Fibroblast of lung (primary cell): ENCODE data around the gene NR3C2. TPM values are rescaled to one million over a fixed set of nuclear protein-coding genes. Genes with fewer than 3 reads are reported as not detected.

ENCODE experiments used
- DNase-seq, 2 donors: peaks; one replicate each; pipeline versions ENCODE4 v3.0.0 to v3.0.0-alpha.2; 2010; ENCODE audit warnings: low read depth in 2 of 2
- H2AFZ ChIP-seq: 2 replicates; pipeline ENCODE4 v1.5.1; 2012; ENCODE audit warnings: low read length, control low read depth, inconsistent platforms
- H3K27ac ChIP-seq: 2 replicates; pipeline ENCODE4 v1.5.1; 2011; ENCODE audit warnings: low read length, control low read depth; ENCODE audit not compliant: insufficient read depth
- H3K27me3 ChIP-seq: 2 replicates; pipeline ENCODE4 v1.5.1; 2011; ENCODE audit warnings: mild to moderate bottlenecking, low read length; ENCODE audit not compliant: control insufficient read depth, insufficient read depth
- H3K36me3 ChIP-seq: 2 replicates; pipeline ENCODE4 v1.5.1; 2011; ENCODE audit warnings: low read length; ENCODE audit not compliant: control insufficient read depth, insufficient read depth
- H3K4me1 ChIP-seq: 2 replicates; pipeline ENCODE4 v1.5.1; 2011; ENCODE audit warnings: low read length; ENCODE audit not compliant: control insufficient read depth, insufficient read depth; ENCODE audit errors: extremely low read depth
- H3K4me2 ChIP-seq: 2 replicates; pipeline ENCODE4 v1.5.1; 2011; ENCODE audit warnings: low read length, control low read depth; ENCODE audit not compliant: insufficient read depth; ENCODE audit errors: extremely low read depth
- H3K4me3 ChIP-seq, 4 experiments: fragments of 200-600 bp in 1 of 4; sonication (generic) in 1 of 4; replicated peaks in 1 of 4; 2 replicates each; pipeline ENCODE4 v1.5.1; 2011 to 2016; ENCODE audit warnings: low read length in 4 of 4, low read depth in 3 of 4, mild to moderate bottlenecking in 3 of 4, control low read depth in 2 of 4, inconsistent platforms in 1 of 4, mixed read lengths in 1 of 4; ENCODE audit not compliant: insufficient read depth in 1 of 4; ENCODE audit errors: control extremely low read depth in 1 of 4
- H3K79me2 ChIP-seq: 2 replicates; pipeline ENCODE4 v1.5.1; 2012; ENCODE audit warnings: mild to moderate bottlenecking, low read length, inconsistent platforms; ENCODE audit not compliant: control insufficient read depth, insufficient read depth
- H3K9ac ChIP-seq: 2 replicates; pipeline ENCODE4 v1.5.1; 2011; ENCODE audit warnings: mild to moderate bottlenecking, low read length, control low read depth; ENCODE audit not compliant: insufficient read depth
- H3K9me3 ChIP-seq: 2 replicates; pipeline ENCODE4 v1.5.1; 2012; ENCODE audit warnings: low read depth, low read length; ENCODE audit not compliant: control insufficient read depth, insufficient read depth
- H4K20me1 ChIP-seq: 2 replicates; pipeline ENCODE4 v1.5.1; 2011; ENCODE audit warnings: low read length; ENCODE audit not compliant: control insufficient read depth, insufficient read depth; ENCODE audit errors: extremely low read depth
- CTCF ChIP-seq, 2 donors: IDR thresholded peaks in 1 of 2; conservative IDR thresholded peaks in 1 of 2; 1 replicate in 1 of 2; 2 replicates in 1 of 2; pipeline ENCODE4 v1.5.1; 2011 to 2012; ENCODE audit warnings: low read length in 2 of 2, control low read depth in 1 of 2, inconsistent platforms in 1 of 2, low read depth in 1 of 2, mild to moderate bottlenecking in 1 of 2
- EZH2 ChIP-seq: IDR thresholded peaks from 2 replicates; pipeline ENCODE4 v1.5.1; 2012; ENCODE audit warnings: low read length, control low read depth, mild to moderate bottlenecking; ENCODE audit errors: missing control alignments
- polyA plus RNA-seq, 2 donors: library from polyadenylated mRNA; depleted of rRNA in 1 of 2; stranded (reverse) in 1 of 2; unstranded in 1 of 2; fragments of >200 nt; gene quantifications; 2 replicates each; pipeline ENCODE4 v1.2.1, GENCODE V29; 2011 to 2012; ENCODE audit warnings: missing spikeins in 1 of 2
- total RNA-seq: library from RNA; depleted of rRNA; stranded (reverse); fragments of >200 nt; gene quantifications from 2 replicates; pipeline ENCODE4 v1.2.1, GENCODE V29; 2014

NR3C2 gene
- total and polyA plus RNA-seq, 2 donors (not counting 1 experiment from before 2014, with no cell fraction given), result 1.9 to 7.4 TPM

- Histone ChIP-seq H3K4me2 (no peak overlapping the region), H2AFZ (no peak overlapping the region), H4K20me1 (no peaks in the 10 kb centered on the region), H3K4me1 (no peaks in the 10 kb centered on the region), H3K9ac (no peak overlapping the region), H3K27me3 (no peaks in the 10 kb centered on the region), H3K27ac (no peak overlapping the region), H3K4me3 (no peak overlapping the region), H3K36me3 (no peaks in the 10 kb centered on the region), H3K9me3 (no peaks in the 10 kb centered on the region), H3K79me2 (no peaks in the 10 kb centered on the region)
- TF ChIP-seq CTCF (conservative IDR thresholded peaks at IDR 0.05 in 1 of 2, IDR thresholded peaks at IDR 0.05 in 1 of 2; ENCODE audit: low read depth in 1 of 2, low read length in 2 of 2) (no peak), EZH2 (no peak)
- no peak for DNase-seq
Observed at GRCh38 chr4:148346657-148347056, 95.6 kb downstream of the NR3C2 start.

GRCh38 chr4:148345509-148345908 lies 96.7 kb downstream of the NR3C2 start:
- H3K4me3 ChIP-seq, result no peak overlapping the region
- H3K79me2 ChIP-seq, result no peaks in the 10 kb centered on the region
- no peak overlapping the region for H3K27ac ChIP-seq
- H3K27me3 ChIP-seq, result no peaks in the 10 kb centered on the region
- no peaks in the 10 kb centered on the region for H3K4me1 ChIP-seq
- H3K9ac ChIP-seq, result no peak overlapping the region
- H4K20me1 ChIP-seq, result no peaks in the 10 kb centered on the region
- H3K9me3 ChIP-seq, result no peaks in the 10 kb centered on the region
- H3K4me2 ChIP-seq, result no peak overlapping the region
- no peak for TF ChIP-seq EZH2
- no peak for TF ChIP-seq CTCF (conservative IDR thresholded peaks at IDR 0.05 in 1 of 2, IDR thresholded peaks at IDR 0.05 in 1 of 2; ENCODE audit: low read depth in 1 of 2, low read length in 2 of 2)
- DNase-seq, result no peak
- H2AFZ ChIP-seq, result no peak overlapping the region
- no peaks in the 10 kb centered on the region for H3K36me3 ChIP-seq

- no peak overlapping the region for H3K27ac ChIP-seq
- H3K79me2 ChIP-seq, result no peaks in the 10 kb centered on the region
- H3K27me3 ChIP-seq, result no peaks in the 10 kb centered on the region
- DNase-seq, result peak in 1 of 2 donors; percentile 4
- TF ChIP-seq CTCF (conservative IDR thresholded peaks at IDR 0.05 in 1 of 2, IDR thresholded peaks at IDR 0.05 in 1 of 2; ENCODE audit: low read depth in 1 of 2, low read length in 2 of 2) (no peak), EZH2 (no peak)
- H4K20me1 ChIP-seq, result no peaks in the 10 kb centered on the region
- H3K4me1 ChIP-seq, result no peaks in the 10 kb centered on the region
- H2AFZ ChIP-seq, result no peak overlapping the region
- no peak overlapping the region for H3K4me2 ChIP-seq
- no peaks in the 10 kb centered on the region for H3K36me3 ChIP-seq
- no peak overlapping the region for H3K9ac ChIP-seq
- H3K4me3 ChIP-seq, result no peak overlapping the region
- no peaks in the 10 kb centered on the region for H3K9me3 ChIP-seq
Observed at GRCh38 chr4:148344941-148345340, 97.3 kb downstream of the NR3C2 start.
